IMR-90 (cell line): ENCODE results near the gene CASP7.

Experiments
- MAZ ChIP-seq: IDR thresholded peaks from 2 replicates; pipeline ENCODE4 v1.6.1; 2012; ENCODE audit warnings: low read depth, mild to moderate bottlenecking, low read length, improper control_type of control experiment, moderate library complexity, borderline replicate concordance
- POLR2A ChIP-seq: IDR thresholded peaks from 2 replicates; pipeline ENCODE4 v1.6.1; 2012; ENCODE audit warnings: mild to moderate bottlenecking, low read depth, low read length
- TF ChIP-seq, protein P1 (sequence below): fragments of 150-350 bp; IDR thresholded peaks from 2 replicates; pipeline ENCODE4 v1.6.1; 2017; ENCODE audit warnings: mild to moderate bottlenecking, antibody characterized with exemption, low read length, low read depth
- TF ChIP-seq, protein P2 (sequence below): conservative IDR thresholded peaks from 2 replicates; pipeline ENCODE4 v1.5.1; 2012; ENCODE audit warnings: mild to moderate bottlenecking, low read depth, low read length, improper control_type of control experiment

DNA sequence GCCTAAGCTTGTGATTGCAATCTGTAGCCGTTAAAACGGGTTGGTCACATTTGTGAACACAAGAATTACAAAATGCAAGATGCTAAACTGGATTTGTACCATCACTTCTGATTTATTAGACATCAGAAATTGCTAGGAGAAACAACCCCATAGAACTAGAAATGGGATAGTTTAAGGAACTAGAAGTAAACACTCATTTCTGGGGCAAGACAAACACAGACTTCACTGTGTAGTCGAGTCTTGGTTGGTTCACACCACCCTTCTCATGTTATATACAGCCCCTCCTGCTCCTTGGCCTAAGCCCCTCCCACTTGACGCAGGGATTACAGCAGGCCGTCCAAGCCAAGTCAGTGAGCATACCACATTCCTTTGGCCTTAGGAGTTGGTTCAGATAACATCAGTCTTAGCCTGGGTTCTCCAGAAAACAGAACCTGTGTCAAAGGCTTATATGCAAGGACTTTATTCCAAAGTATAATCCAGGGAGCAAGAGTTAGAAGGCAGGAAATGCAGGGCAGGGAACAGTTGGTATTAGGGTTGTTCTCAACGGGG, 13.8 kb upstream of the CASP7 start:
- peak; percentile 56; the same call in 1 of the 2 replicates for TF ChIP-seq MAZ
- TF ChIP-seq, protein P1, sequence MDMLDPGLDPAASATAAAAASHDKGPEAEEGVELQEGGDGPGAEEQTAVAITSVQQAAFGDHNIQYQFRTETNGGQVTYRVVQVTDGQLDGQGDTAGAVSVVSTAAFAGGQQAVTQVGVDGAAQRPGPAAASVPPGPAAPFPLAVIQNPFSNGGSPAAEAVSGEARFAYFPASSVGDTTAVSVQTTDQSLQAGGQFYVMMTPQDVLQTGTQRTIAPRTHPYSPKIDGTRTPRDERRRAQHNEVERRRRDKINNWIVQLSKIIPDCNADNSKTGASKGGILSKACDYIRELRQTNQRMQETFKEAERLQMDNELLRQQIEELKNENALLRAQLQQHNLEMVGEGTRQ: no peak
- no peak for TF ChIP-seq POLR2A
- TF ChIP-seq, protein P2, sequence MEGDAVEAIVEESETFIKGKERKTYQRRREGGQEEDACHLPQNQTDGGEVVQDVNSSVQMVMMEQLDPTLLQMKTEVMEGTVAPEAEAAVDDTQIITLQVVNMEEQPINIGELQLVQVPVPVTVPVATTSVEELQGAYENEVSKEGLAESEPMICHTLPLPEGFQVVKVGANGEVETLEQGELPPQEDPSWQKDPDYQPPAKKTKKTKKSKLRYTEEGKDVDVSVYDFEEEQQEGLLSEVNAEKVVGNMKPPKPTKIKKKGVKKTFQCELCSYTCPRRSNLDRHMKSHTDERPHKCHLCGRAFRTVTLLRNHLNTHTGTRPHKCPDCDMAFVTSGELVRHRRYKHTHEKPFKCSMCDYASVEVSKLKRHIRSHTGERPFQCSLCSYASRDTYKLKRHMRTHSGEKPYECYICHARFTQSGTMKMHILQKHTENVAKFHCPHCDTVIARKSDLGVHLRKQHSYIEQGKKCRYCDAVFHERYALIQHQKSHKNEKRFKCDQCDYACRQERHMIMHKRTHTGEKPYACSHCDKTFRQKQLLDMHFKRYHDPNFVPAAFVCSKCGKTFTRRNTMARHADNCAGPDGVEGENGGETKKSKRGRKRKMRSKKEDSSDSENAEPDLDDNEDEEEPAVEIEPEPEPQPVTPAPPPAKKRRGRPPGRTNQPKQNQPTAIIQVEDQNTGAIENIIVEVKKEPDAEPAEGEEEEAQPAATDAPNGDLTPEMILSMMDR: no peak
